H9 (cell line): Measurements from ENCODE around the gene FAM170B. TPM values are rescaled to one million over a fixed set of nuclear protein-coding genes. Genes with fewer than 3 reads are reported as not detected.

ENCODE experiments used
- DNase-seq: peaks from one replicate; pipeline ENCODE4 v3.0.0-alpha.2; 2017
- H2AFZ ChIP-seq: one replicate; pipeline ENCODE4 v1.6.1; 2013; ENCODE audit warnings: mild to moderate bottlenecking, low read length, control low read depth, moderate library complexity
- H2AK5ac ChIP-seq: 2 replicates; pipeline ENCODE4 v1.6.1; 2013; ENCODE audit warnings: low read length, control low read depth, mixed read lengths; ENCODE audit not compliant: insufficient read length
- H2BK120ac ChIP-seq: one replicate; pipeline ENCODE4 v1.6.1; 2013; ENCODE audit warnings: low read depth, mild to moderate bottlenecking, low read length, control low read depth, inconsistent platforms; ENCODE audit not compliant: poor library complexity, severe bottlenecking
- H2BK12ac ChIP-seq: 2 replicates; pipeline ENCODE4 v1.6.1; 2013; ENCODE audit warnings: low read length, control low read depth, mixed read lengths, low read depth; ENCODE audit not compliant: insufficient read length
- H2BK15ac ChIP-seq: 2 replicates; pipeline ENCODE4 v1.6.1; 2013; ENCODE audit warnings: low read depth, low read length, control low read depth
- H2BK20ac ChIP-seq: one replicate; pipeline ENCODE4 v1.6.1; 2013; ENCODE audit warnings: low read depth, mild to moderate bottlenecking, low read length, control low read depth, inconsistent platforms; ENCODE audit not compliant: poor library complexity, severe bottlenecking
- H2BK5ac ChIP-seq: 2 replicates; pipeline ENCODE4 v1.6.1; 2013; ENCODE audit warnings: low read length, control low read depth, mixed read lengths; ENCODE audit not compliant: insufficient read length
- H3K14ac ChIP-seq: 2 replicates; pipeline ENCODE4 v1.6.1; 2013; ENCODE audit warnings: low read length, control low read depth; ENCODE audit not compliant: insufficient read depth
- H3K18ac ChIP-seq: 2 replicates; pipeline ENCODE4 v1.6.1; 2013; ENCODE audit warnings: low read depth, mild to moderate bottlenecking, mixed read lengths, low read length, control low read depth; ENCODE audit not compliant: insufficient read length
- H3K23ac ChIP-seq: 2 replicates; pipeline ENCODE4 v1.6.1; 2013; ENCODE audit warnings: low read length, control low read depth, mixed read lengths, low read depth; ENCODE audit not compliant: insufficient read length
- H3K23me2 ChIP-seq: 2 replicates; pipeline ENCODE4 v1.6.1; 2013; ENCODE audit warnings: low read depth, mild to moderate bottlenecking, mixed read lengths, low read length, control low read depth; ENCODE audit not compliant: insufficient read length, poor library complexity, severe bottlenecking
- H3K27ac ChIP-seq: 2 replicates; pipeline ENCODE4 v1.5.1; 2013; ENCODE audit warnings: low read length, control low read depth, mixed read lengths, low read depth; ENCODE audit not compliant: insufficient read length
- H3K27me3 ChIP-seq: 2 replicates; pipeline ENCODE4 v1.6.1; 2013; ENCODE audit warnings: low read length, control low read depth, inconsistent platforms; ENCODE audit not compliant: insufficient read depth
- H3K4ac ChIP-seq: 2 replicates; pipeline ENCODE4 v1.6.1; 2013; ENCODE audit warnings: low read depth, mild to moderate bottlenecking, control low read depth, inconsistent platforms, low read length, moderate library complexity
- H3K4me1 ChIP-seq: 2 replicates; pipeline ENCODE4 v1.6.1; 2013; ENCODE audit warnings: low read length, control low read depth, inconsistent platforms; ENCODE audit not compliant: insufficient read depth
- H3K4me2 ChIP-seq: 2 replicates; pipeline ENCODE4 v1.6.1; 2013; ENCODE audit warnings: low read length, control low read depth, mixed read lengths; ENCODE audit not compliant: insufficient read length, insufficient read depth
- H3K56ac ChIP-seq: 2 replicates; pipeline ENCODE4 v1.6.1; 2013; ENCODE audit warnings: low read depth, mild to moderate bottlenecking, mixed read lengths, low read length, control low read depth; ENCODE audit not compliant: insufficient read length
- H3K79me1 ChIP-seq: 2 replicates; pipeline ENCODE4 v1.6.1; 2013; ENCODE audit warnings: low read depth, mild to moderate bottlenecking, moderate library complexity, low read length, control low read depth, inconsistent platforms; ENCODE audit not compliant: insufficient read depth, poor library complexity, severe bottlenecking
- H3K79me2 ChIP-seq: 2 replicates; pipeline ENCODE4 v1.6.1; 2013; ENCODE audit warnings: low read length, control low read depth, inconsistent platforms; ENCODE audit not compliant: insufficient read depth
- H3K9ac ChIP-seq: 2 replicates; pipeline ENCODE4 v1.6.1; 2013; ENCODE audit warnings: low read length, control low read depth, mixed read lengths; ENCODE audit not compliant: insufficient read length; ENCODE audit errors: extremely low read depth
- H3K9me3 ChIP-seq: one replicate; pipeline ENCODE4 v1.6.1; 2013; ENCODE audit warnings: low read depth, low read length, inconsistent platforms; ENCODE audit not compliant: control insufficient read depth
- H3T11ph ChIP-seq: one replicate; pipeline ENCODE4 v1.6.1; 2013; ENCODE audit warnings: mild to moderate bottlenecking, low read length, control low read depth, inconsistent platforms
- H4K20me1 ChIP-seq: one replicate; pipeline ENCODE4 v1.6.1; 2013; ENCODE audit not compliant: control insufficient read depth, insufficient read length, insufficient read depth
- H4K5ac ChIP-seq: 2 replicates; pipeline ENCODE4 v1.6.1; 2013; ENCODE audit warnings: low read depth, mild to moderate bottlenecking, mixed read lengths, low read length, control low read depth; ENCODE audit not compliant: insufficient read length
- H4K8ac ChIP-seq: replicated peaks from 2 replicates; pipeline ENCODE4 v1.6.1; 2013; ENCODE audit warnings: low read length, control low read depth, mixed read lengths, low read depth; ENCODE audit not compliant: insufficient read length
- H4K91ac ChIP-seq: 2 replicates; pipeline ENCODE4 v1.6.1; 2013; ENCODE audit warnings: low read depth, mild to moderate bottlenecking, moderate library complexity, mixed read lengths, low read length, control low read depth; ENCODE audit not compliant: insufficient read length
- H3K27ac Mint-ChIP-seq, 3 experiments: 2 replicates in 2 of 3; 3 replicates in 1 of 3; pipeline ENCODE4 v1.8.0; 2020 to 2021; ENCODE audit warnings: mixed read lengths in 3 of 3, mild to moderate bottlenecking in 1 of 3, moderate library complexity in 1 of 3
- H3K27me3 Mint-ChIP-seq: 2 replicates; pipeline ENCODE4 v1.8.0; 2021; ENCODE audit warnings: low read depth, mild to moderate bottlenecking, moderate library complexity, mixed read lengths
- H3K36me3 Mint-ChIP-seq, 3 experiments: 2 replicates in 2 of 3; 3 replicates in 1 of 3; pipeline ENCODE4 v1.8.0; 2020 to 2021; ENCODE audit warnings: low read depth in 3 of 3, mixed read lengths in 3 of 3; ENCODE audit not compliant: insufficient read depth in 1 of 3
- H3K4me1 Mint-ChIP-seq, 2 experiments: 2 replicates each; pipeline ENCODE4 v1.8.0; 2020; ENCODE audit warnings: mixed read lengths in 2 of 2
- H3K4me3 Mint-ChIP-seq, 2 experiments: 2 replicates in 1 of 2; 3 replicates in 1 of 2; pipeline ENCODE4 v1.8.0; 2020 to 2021; ENCODE audit warnings: mild to moderate bottlenecking in 2 of 2, mixed read lengths in 2 of 2, moderate library complexity in 1 of 2
- H3K9me3 Mint-ChIP-seq, 2 experiments: 2 replicates in 1 of 2; 3 replicates in 1 of 2; pipeline ENCODE4 v1.8.0; 2020; ENCODE audit warnings: mild to moderate bottlenecking in 2 of 2, mixed read lengths in 2 of 2, moderate library complexity in 1 of 2
- CTCF ChIP-seq: fragments of 200-600 bp; sonication (generic); conservative IDR thresholded peaks from 3 replicates; pipeline ENCODE4 v1.8.0; 2021; ENCODE audit warnings: antibody characterized with exemption, mild to moderate bottlenecking
- WGBS: extraction: QIAGEN DNeasy Blood & Tissue Kit; methylation state at CpG from one replicate; pipeline ENCODE4 v1.1.7; 2013; ENCODE audit warnings: missing lambda C conversion rate, low lambda C conversion rate, mixed read lengths; ENCODE audit not compliant: insufficient read length; ENCODE audit errors: extremely low coverage; 5-methylcytosine and 5-hydroxymethylcytosine counted together
- total RNA-seq: library from RNA; stranded (reverse); gene quantifications from 2 replicates; pipeline ENCODE4 v1.2.1, GENCODE V29; 2021

Gene FAM170B
- total RNA-seq, 1 experiment from 2014 or later, result not detected

GRCh38 chr10:49116509-49117375, 17.1 kb downstream of the FAM170B start:
- Histone ChIP-seq H3K9ac (no peak overlapping the region), H3K79me2 (no peaks in the 10 kb centered on the region), H2AK5ac (no peak overlapping the region), H2BK12ac (no peak overlapping the region), H4K91ac (no peak overlapping the region), H3K4me2 (no peak overlapping the region), H3T11ph (no peak overlapping the region), H3K27ac (no peak overlapping the region), H3K23me2 (peaks cover 5% of the 10 kb centered on the region), H3K23ac (no peak overlapping the region), H4K20me1 (no peaks in the 10 kb centered on the region), H3K14ac (no peak overlapping the region), H2BK20ac (no peak overlapping the region), H2BK120ac (no peak overlapping the region), H3K27me3 (no peaks in the 10 kb centered on the region; the same call in 1 of the 2 replicates), H3K18ac (no peak overlapping the region), H3K4me1 (no peaks in the 10 kb centered on the region), H2AFZ (no peak overlapping the region), H4K5ac (no peak overlapping the region), H2BK15ac (no peak overlapping the region), H3K56ac (no peak overlapping the region), H4K8ac (no peak overlapping the region), H3K9me3 (no peaks in the 10 kb centered on the region), H3K79me1 (no peaks in the 10 kb centered on the region), H3K4ac (no peak overlapping the region), H2BK5ac (no peak overlapping the region)
- Mint-ChIP-seq H3K4me1 (peaks cover 3 to 4% of the 10 kb centered on the region in 2 experiments; a peak in 1 of 4 replicates), H3K27ac (no peak overlapping the region), H3K9me3 (no peaks in the 10 kb centered on the region; a peak in 1 of 5 replicates), H3K27me3 (peaks cover 36% of the 10 kb centered on the region), H3K4me3 (peak overlapping the region in 1 of 2 experiments; percentile 69; a peak in 1 of 5 replicates), H3K36me3 (no peaks in the 10 kb centered on the region)
- no peak for TF ChIP-seq CTCF
- no peak for DNase-seq
- no CpG with 5 or more reads among the region's 5 CpGs for WGBS
